K562 (cell line): ENCODE results near the gene ESPL1. TPM values are rescaled to one million over a fixed set of nuclear protein-coding genes. Genes with fewer than 3 reads are reported as not detected.

Source experiments
- ATF2 ChIP-seq: sonication (generic); formaldehyde crosslinking; IDR thresholded peaks from 2 replicates; pipeline ENCODE4 v1.8.1; 2022; ENCODE audit warnings: missing genetic modification reagents
- C11orf30 ChIP-seq: fragments of 450-650 bp; IDR thresholded peaks from 2 replicates; pipeline ENCODE4 v1.6.1; 2016; ENCODE audit warnings: low read depth, mild to moderate bottlenecking
- CEBPG ChIP-seq, 3 experiments: fragments of 200-800 bp in 1 of 3; sonication (Bioruptor generic) in 1 of 3; sonication (generic) in 1 of 3; formaldehyde crosslinking in 1 of 3; IDR thresholded peaks in 2 of 3; conservative IDR thresholded peaks in 1 of 3; 2 replicates each; pipeline versions ENCODE4 v1.6.1 to v1.8.0; 2016 to 2022; ENCODE audit warnings: missing compliant biosample characterization in 2 of 3, missing genetic modification characterization in 2 of 3, mild to moderate bottlenecking in 1 of 3, missing genetic modification reagents in 1 of 3
- CGGBP1 ChIP-seq: fragments of 250-450 bp; sonication (Bioruptor Pico); IDR thresholded peaks from 2 replicates; pipeline ENCODE4 v1.9.0; 2021; ENCODE audit warnings: mild to moderate bottlenecking
- ELF2 ChIP-seq: fragments of 250-450 bp; sonication (Bioruptor Pico); IDR thresholded peaks from 2 replicates; pipeline ENCODE4 v1.5.0; 2021; ENCODE audit warnings: mild to moderate bottlenecking
- GTF2E2 ChIP-seq: fragments of 200-800 bp; sonication (Bioruptor generic); IDR thresholded peaks from 2 replicates; pipeline ENCODE4 v1.6.1; 2016; ENCODE audit warnings: missing genetic modification characterization, missing compliant biosample characterization
- HNRNPK ChIP-seq: fragments of 200-400 bp; formaldehyde crosslinking; IDR thresholded peaks from one replicate; pipeline ENCODE4 v1.6.1; 2018; ENCODE audit warnings: mild to moderate bottlenecking, low read depth, low read length; ENCODE audit not compliant: poor library complexity, severe bottlenecking
- MEF2D ChIP-seq: conservative IDR thresholded peaks from 2 replicates; pipeline ENCODE4 v1.6.1; 2016; ENCODE audit warnings: low read depth, missing genetic modification characterization, missing compliant biosample characterization
- NCOA1 ChIP-seq: fragments of 450-650 bp; IDR thresholded peaks from 2 replicates; pipeline ENCODE4 v1.6.1; 2016; ENCODE audit warnings: low read depth
- NFIC ChIP-seq: fragments of 450-650 bp; IDR thresholded peaks from 2 replicates; pipeline ENCODE4 v1.6.1; 2017; ENCODE audit warnings: mild to moderate bottlenecking, inconsistent platforms
- NR4A1 ChIP-seq, 2 experiments: fragments of 250-450 bp in 1 of 2; fragments of 450-650 bp in 1 of 2; sonication (Bioruptor Pico) in 1 of 2; IDR thresholded peaks; 2 replicates each; pipeline versions ENCODE4 v1.4.0 to v1.6.1; 2016 to 2020; ENCODE audit warnings: mild to moderate bottlenecking in 2 of 2, missing compliant biosample characterization in 1 of 2, missing genetic modification characterization in 1 of 2, moderate library complexity in 1 of 2
- RBM34 ChIP-seq: fragments of 200-400 bp; formaldehyde crosslinking; IDR thresholded peaks from 2 replicates; pipeline ENCODE4 v1.6.1; 2018; ENCODE audit warnings: low read length, borderline replicate concordance; ENCODE audit not compliant: insufficient read depth
- SMAD2 ChIP-seq: fragments of 150-350 bp; IDR thresholded peaks from 2 replicates; pipeline ENCODE4 v1.6.1; 2014; ENCODE audit warnings: low read depth, mild to moderate bottlenecking, low read length
- SMC3 ChIP-seq: conservative IDR thresholded peaks from 2 replicates; pipeline ENCODE4 v1.6.1; 2011; ENCODE audit warnings: low read depth, low read length, improper control_type of control experiment; ENCODE audit not compliant: insufficient read depth
- STAG1 ChIP-seq: sonication (generic); formaldehyde crosslinking; IDR thresholded peaks from 2 replicates; pipeline ENCODE4 v1.5.0; 2020; ENCODE audit warnings: missing genetic modification reagents, borderline replicate concordance
- STAT6 ChIP-seq: sonication (generic); formaldehyde crosslinking; IDR thresholded peaks from 2 replicates; pipeline ENCODE4 v1.8.1; 2023; ENCODE audit warnings: mild to moderate bottlenecking, missing genetic modification reagents
- TEAD1 ChIP-seq, 2 experiments: fragments of 450-650 bp in 1 of 2; sonication (generic) in 1 of 2; formaldehyde crosslinking; IDR thresholded peaks; 2 replicates each; pipeline versions ENCODE4 v1.4.0 to v1.8.0; 2020 to 2022; ENCODE audit warnings: mild to moderate bottlenecking in 2 of 2, missing genetic modification reagents in 1 of 2
- YY1 ChIP-seq, 3 experiments: IDR thresholded peaks; 2 replicates each; pipeline ENCODE4 v1.6.1; 2011; ENCODE audit warnings: low read length in 2 of 3, mild to moderate bottlenecking in 2 of 3, moderate library complexity in 2 of 3, borderline replicate concordance in 1 of 3, control low read depth in 1 of 3, low read depth in 1 of 3; ENCODE audit not compliant: insufficient read depth in 3 of 3, insufficient replicate concordance in 2 of 3, control insufficient read depth in 1 of 3, insufficient read length in 1 of 3; ENCODE audit errors: extremely low read depth in 1 of 3
- ZNF165 ChIP-seq: fragments of 250-450 bp; sonication (Bioruptor Pico); IDR thresholded peaks from 2 replicates; pipeline ENCODE4 v1.4.0; 2020; ENCODE audit warnings: borderline replicate concordance
- ZNF197 ChIP-seq: fragments of 200-800 bp; sonication (Bioruptor generic); IDR thresholded peaks from 2 replicates; pipeline ENCODE4 v1.6.1; 2016; ENCODE audit warnings: low read depth, missing genetic modification characterization, missing compliant biosample characterization
- ZNF274 ChIP-seq: IDR thresholded peaks from 2 replicates; pipeline ENCODE4 v1.6.1; 2011; ENCODE audit warnings: low read depth, mild to moderate bottlenecking, low read length, moderate library complexity, borderline replicate concordance
- ZNF408 ChIP-seq: fragments of 250-450 bp; sonication (Bioruptor Pico); IDR thresholded peaks from 2 replicates; pipeline ENCODE4 v1.4.0; 2020; ENCODE audit warnings: low read depth, mild to moderate bottlenecking, moderate library complexity
- polyA plus RNA-seq, 8 experiments: library from polyadenylated mRNA; depleted of rRNA in 4 of 8; stranded (reverse) in 5 of 8; unstranded in 3 of 8; fragments of >200 nt; fragmentation: Nextera tagmentation in 2 of 8; fragmentation: Illumina TruSeq in 1 of 8; extraction: Ambion mirVana in 2 of 8; extraction: Trizol in 1 of 8; gene quantifications; 2 replicates each; pipeline versions ENCODE4 v1.2.1 to v1.2.3, GENCODE V29; 2011 to 2014; ENCODE audit warnings: inconsistent platforms in 1 of 8, missing spikeins in 1 of 8
- total RNA-seq, 7 experiments: library from RNA; depleted of rRNA in 6 of 7; stranded (reverse); fragments of >200 nt in 6 of 7; fragmentation: Illumina TruSeq in 2 of 7; extraction: Trizol in 2 of 7; gene quantifications; 2 replicates each; pipeline versions ENCODE4 v1.2.1 to v1.2.3, GENCODE V29; 2011 to 2021; ENCODE audit warnings: low replicate concordance in 1 of 7
- TF ChIP-seq, protein P1 (sequence below): fragments of 450-650 bp; formaldehyde crosslinking; IDR thresholded peaks from 2 replicates; pipeline ENCODE4 v1.4.0; 2020; ENCODE audit warnings: mild to moderate bottlenecking

The ESPL1 gene
- total and polyA plus RNA-seq, 9 of the 15 experiments (the other 6 are each of a cell fraction or from before 2014, with no cell fraction given), result 1.2 to 55.0 (median 18.7) TPM

- TF ChIP-seq STAT6 (no peak), NFIC (no peak; the same call in 1 of the 2 replicates), NCOA1 (no peak), CEBPG (CRISPR knock-in tag; IDR thresholded peaks at IDR 0.05) (no peak), CEBPG (tag; conservative IDR thresholded peaks at IDR 0.05 in 1 of 2, IDR thresholded peaks at IDR 0.05 in 1 of 2) (no peak), STAG1 (CRISPR knock-in tag) (no peak), CGGBP1 (CRISPR knock-in tag) (no peak), RBM34 (no peak), GTF2E2 (tag) (no peak), TEAD1 (CRISPR knock-in tag; IDR thresholded peaks at IDR 0.05) (no peak), C11orf30 (no peak), YY1 (IDR thresholded peaks at IDR 0.05; ENCODE audit: borderline replicate concordance in 1 of 3, control insufficient read depth in 1 of 3, extremely low read depth in 1 of 3, insufficient read depth in 3 of 3, insufficient read length in 1 of 3, insufficient replicate concordance in 2 of 3, low read depth in 1 of 3, low read length in 2 of 3) (no peak), ELF2 (no peak), ZNF165 (no peak), ATF2 (CRISPR knock-in tag) (no peak), ZNF197 (CRISPR knock-in tag) (no peak), SMC3 (no peak), SMAD2 (no peak), MEF2D (tag) (no peak), HNRNPK (no peak), NR4A1 (CRISPR knock-in tag; IDR thresholded peaks at IDR 0.05) (no peak), NR4A1 (tag; IDR thresholded peaks at IDR 0.05) (no peak), ZNF274 (no peak), ZNF408 (CRISPR knock-in tag) (no peak)
- TF ChIP-seq, protein P1, sequence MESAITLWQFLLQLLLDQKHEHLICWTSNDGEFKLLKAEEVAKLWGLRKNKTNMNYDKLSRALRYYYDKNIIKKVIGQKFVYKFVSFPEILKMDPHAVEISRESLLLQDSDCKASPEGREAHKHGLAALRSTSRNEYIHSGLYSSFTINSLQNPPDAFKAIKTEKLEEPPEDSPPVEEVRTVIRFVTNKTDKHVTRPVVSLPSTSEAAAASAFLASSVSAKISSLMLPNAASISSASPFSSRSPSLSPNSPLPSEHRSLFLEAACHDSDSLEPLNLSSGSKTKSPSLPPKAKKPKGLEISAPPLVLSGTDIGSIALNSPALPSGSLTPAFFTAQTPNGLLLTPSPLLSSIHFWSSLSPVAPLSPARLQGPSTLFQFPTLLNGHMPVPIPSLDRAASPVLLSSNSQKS (CRISPR knock-in tag), result no peak
Measured at GRCh38 chr12:53244337-53244736, 23.8 kb upstream of the ESPL1 start (continued).
